Small intestine (tissue), 7 donors: ENCODE results near the gene PRKCB. TPM values are rescaled to one million over a fixed set of nuclear protein-coding genes. Genes with fewer than 3 reads are reported as not detected.
"Not testable (repeated sequence)": the region's sequence is repeated elsewhere in the genome, so short reads cannot be mapped to it uniquely, and the experiment has no call there.

Experiments
- DNase-seq, 2 donors: peaks; one replicate each; pipeline versions ENCODE4 v3.0.0 to v3.0.0-alpha.2; 2013
- FAIRE-seq: peaks from 2 replicates; lab custom pipeline; 2012; peaks lifted over from hg19 to GRCh38; lab: Jason Lieb, UNC
- H3K27ac ChIP-seq, 3 donors: one replicate each; pipeline ENCODE4 v1.5.1; 2013; ENCODE audit warnings: low read length in 2 of 3, mild to moderate bottlenecking in 2 of 3, control low read depth in 1 of 3, inconsistent platforms in 1 of 3, low read depth in 1 of 3, moderate library complexity in 1 of 3
- H3K27me3 ChIP-seq, 3 donors: one replicate each; pipeline ENCODE4 v1.6.1; 2013; ENCODE audit warnings: low read length in 3 of 3, inconsistent platforms in 1 of 3; ENCODE audit not compliant: control insufficient read depth in 3 of 3, insufficient read depth in 3 of 3
- H3K36me3 ChIP-seq, 3 donors: one replicate each; pipeline ENCODE4 v1.6.1; 2013; ENCODE audit warnings: low read length in 3 of 3, inconsistent platforms in 1 of 3, low read depth in 1 of 3, mild to moderate bottlenecking in 1 of 3, moderate library complexity in 1 of 3; ENCODE audit not compliant: control insufficient read depth in 3 of 3, insufficient read depth in 2 of 3
- H3K4me1 ChIP-seq, 3 donors: one replicate each; pipeline ENCODE4 v1.6.1; 2013; ENCODE audit warnings: low read length in 2 of 3, inconsistent platforms in 1 of 3, low read depth in 1 of 3, mild to moderate bottlenecking in 1 of 3, moderate library complexity in 1 of 3; ENCODE audit not compliant: control insufficient read depth in 3 of 3, insufficient read depth in 2 of 3
- H3K4me3 ChIP-seq, 3 donors: one replicate each; pipeline ENCODE4 v1.5.1; 2013; ENCODE audit warnings: low read length in 3 of 3, control low read depth in 1 of 3, inconsistent platforms in 1 of 3, low read depth in 1 of 3, mild to moderate bottlenecking in 1 of 3, moderate library complexity in 1 of 3
- H3K9me3 ChIP-seq, 2 donors: one replicate each; pipeline ENCODE4 v1.6.1; 2013; ENCODE audit warnings: low read depth in 1 of 2, low read length in 1 of 2; ENCODE audit not compliant: control insufficient read depth in 2 of 2, insufficient read depth in 1 of 2
- WGBS, 3 donors: extraction: QIAGEN DNeasy Blood & Tissue Kit; methylation state at CpG; one replicate each; pipeline ENCODE4 v1.1.7; 2013; 5-methylcytosine and 5-hydroxymethylcytosine counted together
- polyA plus RNA-seq, 4 donors: library from polyadenylated mRNA; stranded (reverse) in 3 of 4; unstranded in 1 of 4; fragments of 200-250 nt in 3 of 4; fragments of 120-200 nt in 1 of 4; gene quantifications; one replicate each; pipeline versions ENCODE4 v1.2.1 to v1.2.3, GENCODE V29; 2013
- donor health status: healthy with polysubstance abuse.
- donor health status: control.
- donor health status: control.
- donor health status: Bipolar disorder and iron deficiency.
- donor health status: healthy.

Gene PRKCB
- polyA plus RNA-seq, 4 donors = 2.3 to 5.1 (median 2.8) TPM

DNA sequence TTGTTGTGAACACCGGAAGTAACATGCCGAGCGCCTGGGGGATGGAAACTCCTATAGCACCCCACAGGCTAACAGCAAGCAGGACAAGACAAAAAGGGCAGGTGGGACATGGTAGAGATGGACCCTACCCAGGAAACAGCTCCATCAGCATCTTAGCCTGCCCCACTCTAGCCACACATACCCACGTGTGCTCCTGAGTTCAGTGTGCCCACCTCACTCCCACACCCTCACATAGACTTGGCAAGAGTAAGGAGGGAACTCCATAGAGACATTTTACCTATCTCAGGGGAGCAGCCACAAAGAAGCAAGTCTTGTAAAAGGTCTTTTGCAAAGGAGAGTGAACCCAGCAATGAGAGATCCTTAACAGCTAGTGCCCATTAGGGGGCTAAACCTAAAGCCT, 382.5 kb downstream of the PRKCB start:
- no peak for FAIRE-seq

DNA sequence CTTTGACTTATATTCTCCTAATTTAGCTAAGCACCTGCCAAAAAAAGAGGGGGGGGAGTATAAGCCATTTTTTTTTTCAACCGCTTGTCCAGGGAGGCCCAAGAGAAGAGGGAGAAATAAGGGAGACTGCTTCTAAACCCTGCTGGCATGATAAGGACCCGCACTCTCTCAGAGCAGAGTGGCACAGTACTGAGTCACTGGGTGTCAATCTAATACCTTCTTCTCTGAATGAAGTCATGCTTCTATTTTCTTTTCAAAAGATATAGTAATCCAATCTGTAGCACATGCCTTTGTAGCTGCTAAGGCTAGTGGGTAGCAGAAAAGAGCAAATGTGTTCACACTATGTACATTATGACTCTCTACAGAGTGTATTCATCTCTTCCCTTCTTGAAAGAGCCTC, 385.4 kb downstream of the PRKCB start:
- Histone ChIP-seq H3K4me3 (no peak overlapping the region), H3K27me3 (no peaks in the 10 kb centered on the region), H3K9me3 (no peaks in the 10 kb centered on the region), H3K27ac (no peak overlapping the region), H3K4me1 (no peaks in the 10 kb centered on the region), H3K36me3 (no peaks in the 10 kb centered on the region)
- no peak for FAIRE-seq
- WGBS, 3 donors = 94 to 97% (median 96%) methylated on average over 2 of the region's 2 CpGs
- no peak for DNase-seq

More for the DNA sequence above, 382.5 kb downstream of the PRKCB start:
- Histone ChIP-seq H3K4me3 (no peak overlapping the region), H3K27me3 (no peaks in the 10 kb centered on the region), H3K36me3 (no peaks in the 10 kb centered on the region), H3K27ac (no peak overlapping the region), H3K9me3 (no peaks in the 10 kb centered on the region), H3K4me1 (no peaks in the 10 kb centered on the region)
- 86 to 92% (median 91%) methylated on average over 4 of the region's 4 CpGs for WGBS, 3 donors
- no peak for DNase-seq

DNA sequence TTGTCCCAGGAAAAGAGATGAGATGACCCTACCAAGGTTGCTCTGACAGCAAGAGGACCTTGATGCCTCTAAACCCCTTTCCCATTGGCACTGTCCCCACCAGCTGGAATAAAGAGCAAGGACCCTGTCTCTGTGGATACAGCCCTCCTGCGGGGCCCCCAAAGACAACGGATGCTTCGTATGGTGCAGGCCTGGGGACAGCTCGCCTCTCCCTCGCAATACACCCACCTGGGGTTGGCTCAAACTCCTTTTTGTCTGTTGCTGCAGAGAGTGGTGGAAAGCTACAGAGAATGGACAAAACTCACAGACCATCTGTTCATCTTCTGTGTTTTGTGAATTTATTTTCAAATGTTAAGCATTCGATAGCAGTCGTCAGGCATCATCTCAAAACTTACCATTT, 392.7 kb downstream of the PRKCB start:
- Histone ChIP-seq H3K9me3 (no peaks in the 10 kb centered on the region), H3K4me3 (no peak overlapping the region), H3K36me3 (no peaks in the 10 kb centered on the region), H3K4me1 (no peaks in the 10 kb centered on the region), H3K27ac (no peak overlapping the region), H3K27me3 (no peaks in the 10 kb centered on the region)
- 83 to 92% (median 89%) methylated on average over 7 of the region's 7 CpGs for WGBS, 3 donors
- DNase-seq (no peak), FAIRE-seq (no peak)

DNA sequence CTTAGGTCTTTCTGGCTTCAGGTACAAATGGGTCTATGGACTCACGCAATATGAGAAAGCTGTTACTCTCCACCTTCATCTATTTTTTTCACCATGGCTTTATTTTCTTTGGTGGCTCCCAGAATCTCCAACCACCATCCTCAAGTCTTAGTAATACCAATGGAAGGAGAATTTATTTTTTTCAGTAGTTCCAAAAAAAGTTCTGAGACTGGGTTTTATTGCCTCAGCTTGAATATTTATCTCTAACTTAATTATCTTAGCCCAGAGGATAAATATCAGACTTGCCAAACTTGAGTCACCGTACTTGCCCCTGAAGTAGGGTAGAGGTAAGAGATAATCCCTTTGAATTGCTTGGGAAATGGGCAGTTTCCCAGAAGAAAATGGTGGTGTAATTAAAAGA, 397.2 kb downstream of the PRKCB start:
- no peak overlapping the region for H3K4me3 ChIP-seq
- no peak for DNase-seq
- no peaks in the 10 kb centered on the region for H3K27me3 ChIP-seq
- WGBS, 3 donors = 50 to 75% (median 61%) methylated on average over 2 of the region's 2 CpGs
- no peaks in the 10 kb centered on the region for H3K4me1 ChIP-seq
- H3K9me3 ChIP-seq = peaks cover 0 to 3% of the 10 kb centered on the region in 2 donors
- no peak for FAIRE-seq
- H3K36me3 ChIP-seq = no peaks in the 10 kb centered on the region
- no peak overlapping the region for H3K27ac ChIP-seq

DNA sequence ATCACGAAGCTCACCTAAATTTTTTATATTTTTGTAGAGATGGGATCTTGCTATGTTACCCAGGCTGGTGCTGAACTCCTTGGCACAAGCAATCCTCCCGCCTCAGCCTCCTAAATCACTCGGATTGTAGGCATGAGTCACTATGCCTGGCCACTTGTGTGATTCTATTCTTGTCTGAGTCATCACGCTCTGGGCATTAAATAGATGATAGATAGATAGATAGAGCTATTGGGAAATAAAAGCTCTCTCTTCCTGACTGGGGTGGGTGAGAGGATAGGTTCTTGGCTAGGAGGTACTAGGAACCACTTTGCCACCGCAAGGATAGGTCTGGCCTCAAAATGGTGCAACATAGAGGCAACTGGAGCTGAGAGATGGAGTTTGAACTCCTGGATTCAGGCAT, 399.0 kb downstream of the PRKCB start:
- Histone ChIP-seq H3K27me3 (no peaks in the 10 kb centered on the region), H3K4me1 (no peaks in the 10 kb centered on the region), H3K4me3 (no peak overlapping the region), H3K36me3 (no peaks in the 10 kb centered on the region), H3K27ac (no peak overlapping the region), H3K9me3 (peaks cover 0 to 7% of the 10 kb centered on the region in 2 donors)
- no peak for DNase-seq
- 60 to 81% (median 67%) methylated on average over 5 of the region's 5 CpGs for WGBS, 3 donors
- FAIRE-seq = no peak

DNA sequence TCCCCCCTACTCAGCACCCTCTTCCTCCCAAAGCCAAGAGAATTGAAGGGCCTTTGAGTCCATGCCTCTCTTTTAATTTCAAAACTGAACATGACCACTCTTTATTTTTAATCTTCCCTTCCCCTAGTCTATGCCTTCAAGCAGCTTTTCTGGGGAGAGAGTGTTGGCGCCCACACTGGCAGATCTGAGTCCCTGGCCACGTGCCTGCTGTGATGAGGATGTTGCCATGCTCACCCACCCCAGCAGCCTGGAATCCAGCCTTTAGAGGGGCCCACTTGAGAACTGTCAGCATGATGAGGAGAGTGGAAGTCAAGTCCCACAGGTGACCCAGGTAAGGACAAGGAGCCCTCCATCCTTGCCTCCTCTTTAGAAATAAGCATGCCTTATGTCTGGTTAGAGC, 400.0 kb downstream of the PRKCB start:
- no peak overlapping the region for H3K4me3 ChIP-seq
- no peaks in the 10 kb centered on the region for H3K4me1 ChIP-seq
- 46 to 62% (median 49%) methylated on average over 2 of the region's 2 CpGs for whole genome bisulfite sequencing, 3 donors
- DNase-seq (no peak), FAIRE-seq (no peak)
- H3K36me3 ChIP-seq = no peaks in the 10 kb centered on the region
- H3K27ac ChIP-seq = no peak overlapping the region
- peaks cover 0 to 7% of the 10 kb centered on the region in 2 donors for H3K9me3 ChIP-seq
- no peaks in the 10 kb centered on the region for H3K27me3 ChIP-seq

DNA sequence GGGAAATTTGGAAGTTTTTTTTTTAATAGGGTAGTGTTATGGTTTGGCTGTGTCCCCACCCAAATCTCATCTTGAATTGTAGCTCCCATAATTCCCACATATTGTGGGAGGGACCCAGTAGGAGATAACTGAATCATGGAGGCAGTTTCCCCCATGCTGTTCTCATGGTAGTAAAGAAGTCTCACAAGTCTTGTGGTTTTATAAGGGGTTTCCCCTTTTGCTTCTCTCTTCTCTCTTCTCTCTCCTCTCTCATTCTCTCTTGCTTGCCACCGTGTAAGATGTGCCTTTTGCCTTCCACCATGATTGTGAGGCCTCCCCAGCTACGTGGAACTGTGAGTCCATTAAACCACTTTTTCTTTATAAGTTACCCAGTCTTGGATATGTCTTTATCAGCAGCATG, 403.1 kb downstream of the PRKCB start:
- not testable (repeated sequence) for FAIRE-seq, H3K9me3 ChIP-seq, H3K36me3 ChIP-seq, DNase-seq, H3K27ac ChIP-seq, H3K4me3 ChIP-seq, H3K27me3 ChIP-seq, H3K4me1 ChIP-seq
- WGBS, 3 donors = 54 to 62% (median 58%) methylated on average over 2 of the region's 2 CpGs

DNA sequence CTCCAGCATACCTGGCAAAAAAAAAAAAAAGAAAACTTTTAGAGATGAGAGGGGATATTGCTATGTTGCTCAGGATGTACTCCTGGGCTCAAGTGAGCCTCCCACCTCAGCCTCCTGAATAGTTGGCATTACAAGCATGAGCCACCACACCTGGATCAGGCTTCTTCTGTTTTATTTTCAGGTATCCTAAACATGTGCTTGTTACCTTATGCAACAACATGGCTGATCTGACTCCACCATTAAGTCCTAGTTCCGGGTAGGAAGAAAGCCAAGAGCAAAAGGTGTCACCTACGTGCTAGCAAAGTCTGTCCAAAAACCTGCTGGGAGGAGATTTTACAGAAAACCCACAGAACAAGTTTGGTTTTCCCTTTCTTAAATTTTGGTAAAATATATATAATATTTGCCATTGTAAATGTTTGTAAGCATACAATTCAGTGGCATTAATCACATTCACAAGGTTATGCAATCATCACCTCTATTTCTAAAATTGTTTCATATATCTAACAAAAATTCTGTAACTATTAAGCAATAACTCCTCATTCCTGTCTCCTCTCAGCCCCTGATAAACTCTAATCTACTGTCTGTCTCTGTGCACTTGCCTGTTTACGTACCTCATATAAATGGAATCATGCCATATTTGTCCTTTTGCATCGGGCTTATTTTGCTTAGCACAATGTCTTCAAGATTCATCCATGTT, 411.3 kb downstream of the PRKCB start:
- FAIRE-seq = no peak
- 75 to 86% (median 81%) methylated on average over 4 of the region's 4 CpGs for WGBS, 3 donors

DNA sequence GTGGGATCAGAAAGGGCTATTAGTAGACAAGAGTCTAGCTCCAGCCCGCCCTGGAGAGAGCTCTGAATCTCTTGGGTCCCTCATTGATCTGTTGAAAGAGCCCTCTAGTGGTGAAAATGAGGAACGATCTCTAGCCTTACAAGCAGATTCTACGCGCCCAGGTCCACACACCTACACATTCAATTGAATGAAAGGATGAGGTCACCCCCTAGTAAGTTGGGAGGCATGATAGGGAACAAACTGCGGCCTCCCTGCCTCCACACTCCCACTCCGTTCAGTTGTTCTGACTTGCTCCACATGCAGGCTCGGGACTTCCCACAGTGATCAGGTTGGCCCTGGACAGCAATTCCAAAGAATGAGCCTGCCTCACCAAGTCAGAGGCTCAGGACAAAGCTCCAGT, 417.4 kb downstream of the PRKCB start:
- 10 to 15% (median 12%) methylated on average over 7 of the region's 7 CpGs for WGBS, 3 donors
- H3K27ac ChIP-seq = no peak overlapping the region
- DNase-seq (peak; percentile 48 to 55), FAIRE-seq (no peak)
- H3K9me3 ChIP-seq = no peaks in the 10 kb centered on the region
- peaks cover 2 to 9% (median 2%) of the 10 kb centered on the region in 3 donors for H3K27me3 ChIP-seq
- no peak overlapping the region for H3K4me3 ChIP-seq
- no peaks in the 10 kb centered on the region for H3K4me1 ChIP-seq
- H3K36me3 ChIP-seq = no peaks in the 10 kb centered on the region

More for the DNA sequence above, 411.3 kb downstream of the PRKCB start:
- no peaks in the 10 kb centered on the region for H3K36me3 ChIP-seq
- no peak overlapping the region for H3K4me3 ChIP-seq
- H3K27ac ChIP-seq = no peak overlapping the region
- peaks cover 0 to 8% (median 0%) of the 10 kb centered on the region in 3 donors for H3K27me3 ChIP-seq
- no peaks in the 10 kb centered on the region for H3K9me3 ChIP-seq
- no peaks in the 10 kb centered on the region for H3K4me1 ChIP-seq
- DNase-seq = no peak
